ENCODE results near the gene SCN4B. TPM values are rescaled to one million over a fixed set of nuclear protein-coding genes. Genes with fewer than 3 reads are reported as not detected.

The SCN4B gene
- total and polyA plus RNA-seq, 2 of the 4 experiments (the other 2 are of a cell fraction), result 0.18 to 0.44 TPM

- intact Hi-C loops (cut with micrococcal nuclease), result loop anchor here (1.0 kb wide), 1 partner anchor 26 kb away; no protein-coding TSS in a partner anchor
- H3K9me3 ChIP-seq (ENCODE audit: control insufficient read depth, insufficient read depth, low read length), result no peaks in the 10 kb centered on the region
- no peak overlapping the region for H2BK5ac ChIP-seq (ENCODE audit: low read depth, low read length, poor library complexity, severe bottlenecking)
- H2BK120ac ChIP-seq (ENCODE audit: low read depth, low read length), result no peak overlapping the region
- no peak overlapping the region for H3K4ac ChIP-seq (ENCODE audit: low read depth, low read length)
- DNase-seq (peak; percentile 36), ATAC-seq (ENCODE audit: low read depth) (peak; percentile 93)
- no peak overlapping the region for H2BK15ac ChIP-seq (ENCODE audit: low read depth, low read length)
- CTCF ChIA-PET, result interaction anchor here (0.6 to 1.5 kb wide), 11 partner anchors 8 to 371 kb away, joined by 3 to 7 read pairs (median 3); no protein-coding TSS in a partner anchor
- no peaks in the 10 kb centered on the region for H3K36me3 ChIP-seq (ENCODE audit: control insufficient read depth, insufficient read depth, low read length)
- peaks cover 5% of the 10 kb centered on the region; the same call in 1 of the 2 replicates for H3K4me1 ChIP-seq (ENCODE audit: control insufficient read depth, insufficient read depth, low read length)
- BruUV-seq (replicated peaks), result no TSS peak
- in situ Hi-C loops (cut with MboI; ENCODE audit: low sequenced_read_pairs), result no loop called here
- H2AK5ac ChIP-seq (ENCODE audit: low read depth, low read length), result no peak overlapping the region
- H2BK20ac ChIP-seq (ENCODE audit: low read depth, low read length), result no peak overlapping the region
- H4K20me1 ChIP-seq (ENCODE audit: insufficient read depth, low read length), result no peaks in the 10 kb centered on the region
- dilution Hi-C loops (cut with HindIII; ENCODE audit: low sequenced_read_pairs, unreplicated experiment), result no loop called here
- no peaks in the 10 kb centered on the region for H3K79me1 ChIP-seq (ENCODE audit: low read depth in 1 of 2, low read length in 2 of 2)
- no peaks in the 10 kb centered on the region for H3K9me1 ChIP-seq (ENCODE audit: insufficient read depth, low read length)
- peak overlapping the region; percentile 48 for H2AK9ac ChIP-seq (replicated peaks; ENCODE audit: low read depth, low read length, poor library complexity)
- peak overlapping the region; percentile 80 for H2AFZ ChIP-seq (replicated peaks; ENCODE audit: low read length, poor library complexity)
- H3K23ac ChIP-seq (ENCODE audit: low read depth, low read length), result no peak overlapping the region
- no peak overlapping the region for H3K18ac ChIP-seq (ENCODE audit: low read depth, low read length)
- peaks cover 26% of the 10 kb centered on the region for H3K27me3 ChIP-seq (ENCODE audit: control insufficient read depth, insufficient read depth, low read length)
- POLR2A ChIA-PET (ENCODE audit: unreplicated experiment), result no interaction called here
- no peak overlapping the region for H3K14ac ChIP-seq (replicated peaks; ENCODE audit: low read depth, low read length)
- no peak overlapping the region for H3K4me3 ChIP-seq (ENCODE audit: insufficient read depth, low read depth, low read length)
- TF ChIP-seq CTCF (conservative IDR thresholded peaks at IDR 0.05; ENCODE audit: low read depth, low read length), result peak; percentile 70
- TF ChIP-seq SMC3 (IDR thresholded peaks at IDR 0.05; ENCODE audit: low read depth, low read length), result peak; percentile 53
- TF ChIP-seq RAD21 (IDR thresholded peaks at IDR 0.05; ENCODE audit: low read length), result peak; percentile 70
- no peak for TF ChIP-seq RFX5 (IDR thresholded peaks at IDR 0.05; ENCODE audit: low read depth, low read length)
- 33% methylated on average over 2 of the region's 29 CpGs; no CpG with 5 or more reads in 1 of the 2 experiments for WGBS, 2 experiments (ENCODE audit: extremely low coverage in 2 of 2, insufficient read length in 1 of 2)
- no peak overlapping the region for H4K91ac ChIP-seq (ENCODE audit: insufficient read depth, low read depth, low read length)
- no peak overlapping the region for H3K27ac ChIP-seq (ENCODE audit: insufficient read depth, low read length)
- no peak overlapping the region for H4K5ac ChIP-seq (ENCODE audit: low read depth, low read length)
- no peak overlapping the region for H3K4me2 ChIP-seq (ENCODE audit: low read depth, low read length)
- no peak overlapping the region for H4K8ac ChIP-seq (ENCODE audit: low read depth in 2 of 2, low read length in 2 of 2)
- no peak overlapping the region for H3K56ac ChIP-seq (ENCODE audit: extremely low read depth, insufficient read depth, low read length)
- no peak overlapping the region for H3K9ac ChIP-seq (ENCODE audit: low read depth, low read length)
Measured at GRCh38 chr11:118171269-118172062, 18.8 kb upstream of the SCN4B start.
